ENCODE data around the gene RBAK. TPM values are rescaled to one million over a fixed set of nuclear protein-coding genes. Genes with fewer than 3 reads are reported as not detected.
"Not testable (repeated sequence)": the region's sequence is repeated elsewhere in the genome, so short reads cannot be mapped to it uniquely, and the experiment has no call there.

RBAK gene
- total RNA-seq, 1 experiment from 2014 or later = 16.1 TPM

DNA sequence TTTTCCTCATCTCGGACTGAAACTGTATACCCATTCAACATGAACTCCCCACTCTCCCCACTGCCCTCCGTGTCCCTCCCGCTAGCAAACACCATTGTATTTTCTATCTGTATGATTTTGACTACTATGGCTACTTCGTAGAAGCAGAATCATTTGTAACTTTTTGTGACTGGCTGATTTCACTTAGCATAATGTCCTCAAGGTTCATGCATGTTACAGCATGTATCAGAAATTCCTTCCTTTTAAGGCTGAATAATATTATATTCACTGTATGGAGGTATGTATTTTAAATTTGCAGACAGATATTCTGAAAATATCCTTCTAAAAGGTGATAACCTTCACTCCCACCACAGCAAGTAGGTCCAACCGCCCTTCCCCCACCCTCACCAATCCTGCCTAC is 43.7 kb upstream of the RBAK start:
- no TSS peak for BruUV-seq (replicated peaks)
- CTCF ChIA-PET = no interaction called here
- intact Hi-C loops (cut with micrococcal nuclease; ENCODE audit: unreplicated experiment) = no loop called here

DNA sequence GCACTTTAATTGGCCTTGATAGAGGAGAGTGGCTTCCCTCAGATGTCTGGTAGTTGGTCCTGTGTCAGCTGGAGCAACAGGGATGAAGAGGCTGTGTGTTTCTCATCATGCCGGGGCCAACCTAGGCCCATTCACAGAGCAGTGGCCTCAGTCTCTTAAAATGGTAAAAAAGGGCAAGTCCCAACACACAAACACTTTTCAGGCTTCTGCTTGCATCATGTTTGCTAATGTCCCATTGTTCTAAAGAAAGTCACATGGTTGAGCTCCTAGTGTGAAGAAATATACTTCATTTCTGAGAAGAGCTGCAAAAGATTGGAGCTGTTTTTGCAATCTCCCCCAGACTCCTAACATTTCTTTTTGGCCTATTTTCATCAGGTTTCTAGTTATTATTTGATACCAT is 40.6 kb upstream of the RBAK start:
- Mint-ChIP-seq H3K4me3 (ENCODE audit: unreplicated experiment) (no peak overlapping the region), H3K27me3 (ENCODE audit: insufficient read depth, unreplicated experiment) (no peaks in the 10 kb centered on the region), H3K27ac (ENCODE audit: unreplicated experiment) (no peak overlapping the region), H3K4me1 (ENCODE audit: low read depth, unreplicated experiment) (no peaks in the 10 kb centered on the region), H3K9me3 (ENCODE audit: unreplicated experiment) (no peaks in the 10 kb centered on the region), H3K36me3 (ENCODE audit: insufficient read depth, unreplicated experiment) (peaks cover 15% of the 10 kb centered on the region)
- Histone ChIP-seq H3K4me1 (no peaks in the 10 kb centered on the region), H3K27me3 (replicated peaks; ENCODE audit: control insufficient read depth, insufficient read depth, low read length) (no peaks in the 10 kb centered on the region), H3K36me3 (ENCODE audit: control insufficient read depth, insufficient read depth, low read length) (no peaks in the 10 kb centered on the region), H3K4me3 (ENCODE audit: low read depth, low read length) (no peak overlapping the region), H3K9me3 (no peaks in the 10 kb centered on the region)
- ChIA-PET POLR2A (no interaction called here), CTCF (no interaction called here)
- TF ChIP-seq, protein P1, sequence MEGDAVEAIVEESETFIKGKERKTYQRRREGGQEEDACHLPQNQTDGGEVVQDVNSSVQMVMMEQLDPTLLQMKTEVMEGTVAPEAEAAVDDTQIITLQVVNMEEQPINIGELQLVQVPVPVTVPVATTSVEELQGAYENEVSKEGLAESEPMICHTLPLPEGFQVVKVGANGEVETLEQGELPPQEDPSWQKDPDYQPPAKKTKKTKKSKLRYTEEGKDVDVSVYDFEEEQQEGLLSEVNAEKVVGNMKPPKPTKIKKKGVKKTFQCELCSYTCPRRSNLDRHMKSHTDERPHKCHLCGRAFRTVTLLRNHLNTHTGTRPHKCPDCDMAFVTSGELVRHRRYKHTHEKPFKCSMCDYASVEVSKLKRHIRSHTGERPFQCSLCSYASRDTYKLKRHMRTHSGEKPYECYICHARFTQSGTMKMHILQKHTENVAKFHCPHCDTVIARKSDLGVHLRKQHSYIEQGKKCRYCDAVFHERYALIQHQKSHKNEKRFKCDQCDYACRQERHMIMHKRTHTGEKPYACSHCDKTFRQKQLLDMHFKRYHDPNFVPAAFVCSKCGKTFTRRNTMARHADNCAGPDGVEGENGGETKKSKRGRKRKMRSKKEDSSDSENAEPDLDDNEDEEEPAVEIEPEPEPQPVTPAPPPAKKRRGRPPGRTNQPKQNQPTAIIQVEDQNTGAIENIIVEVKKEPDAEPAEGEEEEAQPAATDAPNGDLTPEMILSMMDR (IDR thresholded peaks at IDR 0.05; ENCODE audit: insufficient read depth in 1 of 2, low read depth in 1 of 2, low read length in 1 of 2, severe bottlenecking in 1 of 2, unreplicated experiment in 1 of 2) = no peak
- no peak for DNase-seq
- intact Hi-C loops (cut with micrococcal nuclease; ENCODE audit: unreplicated experiment) = no loop called here
- no TSS peak for BruUV-seq (replicated peaks)

More for the DNA sequence above, 43.7 kb upstream of the RBAK start:
- H3K4me3 Mint-ChIP-seq (ENCODE audit: unreplicated experiment) = no peak overlapping the region
- Histone ChIP-seq H3K4me3 (ENCODE audit: low read depth, low read length) (no peak overlapping the region), H3K36me3 (ENCODE audit: control insufficient read depth, insufficient read depth, low read length) (peaks cover under 1% of the 10 kb centered on the region; the same call in 1 of the 2 replicates), H3K4me1 (no peaks in the 10 kb centered on the region), H3K27me3 (replicated peaks; ENCODE audit: control insufficient read depth, insufficient read depth, low read length) (no peaks in the 10 kb centered on the region), H3K9me3 (no peaks in the 10 kb centered on the region)
- H3K9me3 Mint-ChIP-seq (ENCODE audit: unreplicated experiment) = no peaks in the 10 kb centered on the region
- TF ChIP-seq, protein P1 (IDR thresholded peaks at IDR 0.05; ENCODE audit: insufficient read depth in 1 of 2, low read depth in 1 of 2, low read length in 1 of 2, severe bottlenecking in 1 of 2, unreplicated experiment in 1 of 2) = no peak
- peaks cover 22% of the 10 kb centered on the region for H3K36me3 Mint-ChIP-seq (ENCODE audit: insufficient read depth, unreplicated experiment)
- H3K27ac Mint-ChIP-seq (ENCODE audit: unreplicated experiment) = no peak overlapping the region
- POLR2A ChIA-PET = no interaction called here
- no peaks in the 10 kb centered on the region for H3K27me3 Mint-ChIP-seq (ENCODE audit: insufficient read depth, unreplicated experiment)
- DNase-seq = no peak
- H3K4me1 Mint-ChIP-seq (ENCODE audit: low read depth, unreplicated experiment) = no peaks in the 10 kb centered on the region

DNA sequence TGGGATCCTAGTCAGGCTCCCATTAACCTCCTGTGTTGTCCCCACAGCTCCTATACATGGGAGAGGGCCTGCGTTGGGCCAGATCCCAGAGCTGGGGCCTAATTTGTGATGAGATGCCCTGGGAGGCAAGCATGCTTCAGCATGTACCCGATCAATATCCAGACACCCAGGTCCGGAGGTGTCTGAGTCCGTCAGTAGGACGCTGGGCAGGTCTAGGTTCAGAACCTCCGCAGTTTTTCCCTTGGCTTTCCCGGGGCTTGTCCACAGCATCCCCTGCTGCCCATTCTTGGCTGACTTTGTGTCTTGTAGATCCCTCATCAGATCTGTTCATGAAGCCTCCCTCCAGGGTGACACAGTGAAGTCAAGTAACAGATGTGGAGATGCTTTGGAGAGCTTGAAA is 32.7 kb upstream of the RBAK start:
- Histone ChIP-seq H3K9me3 (no peaks in the 10 kb centered on the region), H3K4me3 (ENCODE audit: low read depth, low read length) (no peak overlapping the region), H3K36me3 (ENCODE audit: control insufficient read depth, insufficient read depth, low read length) (no peaks in the 10 kb centered on the region), H3K27me3 (replicated peaks; ENCODE audit: control insufficient read depth, insufficient read depth, low read length) (no peaks in the 10 kb centered on the region), H3K4me1 (no peaks in the 10 kb centered on the region)
- TF ChIP-seq, protein P1 (IDR thresholded peaks at IDR 0.05; ENCODE audit: insufficient read depth in 1 of 2, low read depth in 1 of 2, low read length in 1 of 2, severe bottlenecking in 1 of 2, unreplicated experiment in 1 of 2) = no peak
- no peak for DNase-seq
- H3K4me3 Mint-ChIP-seq (ENCODE audit: unreplicated experiment) = no peak overlapping the region
- H3K9me3 Mint-ChIP-seq (ENCODE audit: unreplicated experiment) = no peaks in the 10 kb centered on the region
- H3K27me3 Mint-ChIP-seq (ENCODE audit: insufficient read depth, unreplicated experiment) = no peaks in the 10 kb centered on the region
- POLR2A ChIA-PET = no interaction called here
- intact Hi-C loops (cut with micrococcal nuclease; ENCODE audit: unreplicated experiment) = no loop called here
- H3K4me1 Mint-ChIP-seq (ENCODE audit: low read depth, unreplicated experiment) = no peaks in the 10 kb centered on the region
- CTCF ChIA-PET = no interaction called here
- BruUV-seq (replicated peaks) = no TSS peak
- H3K36me3 Mint-ChIP-seq (ENCODE audit: insufficient read depth, unreplicated experiment) = peaks cover 5% of the 10 kb centered on the region
- H3K27ac Mint-ChIP-seq (ENCODE audit: unreplicated experiment) = no peak overlapping the region

- H3K9me3 ChIP-seq; H3K27me3 ChIP-seq (replicated peaks; ENCODE audit: control insufficient read depth, insufficient read depth, low read length); CTCF ChIA-PET; intact Hi-C loops (cut with micrococcal nuclease; ENCODE audit: unreplicated experiment); H3K4me1 ChIP-seq; H3K4me3 Mint-ChIP-seq (ENCODE audit: unreplicated experiment); DNase-seq; H3K36me3 ChIP-seq (ENCODE audit: control insufficient read depth, insufficient read depth, low read length); POLR2A ChIA-PET; H3K4me3 ChIP-seq (ENCODE audit: low read depth, low read length); BruUV-seq (replicated peaks); H3K4me1 Mint-ChIP-seq (ENCODE audit: low read depth, unreplicated experiment); H3K27ac Mint-ChIP-seq (ENCODE audit: unreplicated experiment); H3K36me3 Mint-ChIP-seq (ENCODE audit: insufficient read depth, unreplicated experiment); H3K27me3 Mint-ChIP-seq (ENCODE audit: insufficient read depth, unreplicated experiment); H3K9me3 Mint-ChIP-seq (ENCODE audit: unreplicated experiment): not testable (repeated sequence)
Measured at GRCh38 chr7:5015936-5016335, 29.7 kb upstream of the RBAK start.

GRCh38 chr7:5017626-5018025 is 28.0 kb upstream of the RBAK start:
- H3K36me3 ChIP-seq (ENCODE audit: control insufficient read depth, insufficient read depth, low read length); H3K27me3 ChIP-seq (replicated peaks; ENCODE audit: control insufficient read depth, insufficient read depth, low read length); H3K9me3 Mint-ChIP-seq (ENCODE audit: unreplicated experiment); DNase-seq; BruUV-seq (replicated peaks); CTCF ChIA-PET; H3K9me3 ChIP-seq; H3K4me3 Mint-ChIP-seq (ENCODE audit: unreplicated experiment); H3K27me3 Mint-ChIP-seq (ENCODE audit: insufficient read depth, unreplicated experiment); intact Hi-C loops (cut with micrococcal nuclease; ENCODE audit: unreplicated experiment); H3K4me1 ChIP-seq; H3K36me3 Mint-ChIP-seq (ENCODE audit: insufficient read depth, unreplicated experiment); H3K27ac Mint-ChIP-seq (ENCODE audit: unreplicated experiment); H3K4me1 Mint-ChIP-seq (ENCODE audit: low read depth, unreplicated experiment); POLR2A ChIA-PET; H3K4me3 ChIP-seq (ENCODE audit: low read depth, low read length): not testable (repeated sequence)

All from Caco-2 (cell line).